ENCODE measurements around the gene ANXA4. TPM values are rescaled to one million over a fixed set of nuclear protein-coding genes. Genes with fewer than 3 reads are reported as not detected.
"Not testable (repeated sequence)": the region's sequence is repeated elsewhere in the genome, so short reads cannot be mapped to it uniquely, and the experiment has no call there.

Gene ANXA4
- total RNA-seq, 1 donor from 2014 or later, result 39.7 TPM

DNA sequence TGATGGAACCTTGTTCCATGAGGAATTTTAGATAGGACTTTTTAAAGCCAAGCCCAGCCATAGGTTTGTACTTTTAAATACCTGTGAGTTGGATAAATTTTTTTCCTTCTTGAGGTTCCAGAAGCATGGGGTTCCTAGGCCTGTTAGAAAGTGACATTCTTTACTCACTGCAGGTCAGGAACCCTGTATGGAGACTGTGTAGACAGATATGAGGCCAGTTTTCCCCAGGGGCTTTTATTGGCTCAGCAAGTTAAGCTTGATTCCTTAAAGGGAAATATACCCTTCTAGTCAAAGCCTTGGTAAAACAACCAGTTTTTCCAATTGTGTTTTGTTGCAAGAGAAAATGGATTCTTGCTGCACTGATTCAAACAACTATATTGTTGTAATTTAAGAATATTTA lies 49.1 kb downstream of the ANXA4 start:
- no peak for DNase-seq (ENCODE audit: low spot score)
- intact Hi-C loops (cut with DNase I), result no loop called here

DNA sequence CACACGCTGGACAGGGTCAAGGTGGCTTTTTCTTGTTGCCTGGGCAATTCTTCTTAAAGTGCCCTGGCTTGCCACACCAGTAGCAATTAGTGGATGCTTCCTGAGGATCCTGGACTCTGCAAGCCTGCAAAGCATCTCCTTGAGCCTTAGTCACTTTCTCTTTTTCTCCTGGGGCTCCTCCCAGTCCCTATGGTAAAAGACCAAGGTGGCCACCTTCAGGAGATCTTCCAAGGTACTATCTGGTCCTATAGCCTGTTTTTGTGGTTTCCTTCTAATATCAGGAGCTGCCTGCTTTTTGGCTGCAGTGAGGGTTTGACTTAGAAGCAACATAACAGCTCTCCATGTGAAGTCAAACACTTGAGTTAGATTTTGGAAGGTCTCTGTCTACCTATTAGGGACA lies 54.2 kb downstream of the ANXA4 start:
- intact Hi-C loops (cut with DNase I), result no loop called here
- no peak for DNase-seq (ENCODE audit: low spot score)

DNA sequence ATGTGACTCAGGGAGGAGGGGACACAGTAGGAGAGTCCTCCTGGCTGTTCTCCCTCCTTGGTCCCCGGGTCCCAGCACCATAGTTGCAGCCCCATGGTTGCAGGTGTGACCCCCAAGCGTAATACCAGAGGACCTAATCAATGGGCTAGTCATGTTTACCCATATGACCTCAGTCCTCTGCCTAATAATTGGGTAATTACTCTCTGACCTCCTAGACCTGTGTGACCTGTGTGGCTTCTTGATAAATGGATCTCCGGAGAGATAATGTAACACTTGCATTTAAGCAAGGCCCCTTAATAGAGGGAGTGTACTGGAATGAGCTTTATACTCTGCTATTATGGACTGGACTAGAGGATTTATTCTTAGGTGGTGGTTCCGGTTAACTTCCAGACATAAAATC lies 55.3 kb downstream of the ANXA4 start:
- intact Hi-C loops (cut with DNase I), result no loop called here
- no peak for DNase-seq (ENCODE audit: low spot score)

DNA sequence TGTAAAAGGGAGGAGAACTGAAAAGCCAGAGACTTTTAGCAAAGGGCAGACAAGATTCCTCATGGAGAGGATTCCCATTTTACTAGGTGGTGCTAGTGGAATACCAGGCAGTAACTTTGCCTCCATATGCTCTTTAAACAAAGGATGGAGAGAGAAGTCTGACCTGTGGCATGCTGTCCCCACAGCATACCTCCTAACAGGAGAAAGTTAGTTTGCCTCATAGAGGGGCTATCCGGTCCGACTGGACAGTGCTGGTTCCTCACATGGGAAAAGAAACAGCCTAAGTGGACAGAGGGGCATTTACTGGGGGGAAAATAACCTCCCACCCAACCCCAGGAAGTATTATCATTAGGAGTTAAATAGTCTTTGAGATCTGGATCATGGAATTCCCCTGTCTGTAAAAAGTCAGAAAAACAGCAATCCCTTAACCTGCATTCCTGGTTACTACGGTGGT lies 55.9 kb downstream of the ANXA4 start:
- intact Hi-C loops (cut with DNase I), result no loop called here
- no peak for DNase-seq (ENCODE audit: low spot score)

DNA sequence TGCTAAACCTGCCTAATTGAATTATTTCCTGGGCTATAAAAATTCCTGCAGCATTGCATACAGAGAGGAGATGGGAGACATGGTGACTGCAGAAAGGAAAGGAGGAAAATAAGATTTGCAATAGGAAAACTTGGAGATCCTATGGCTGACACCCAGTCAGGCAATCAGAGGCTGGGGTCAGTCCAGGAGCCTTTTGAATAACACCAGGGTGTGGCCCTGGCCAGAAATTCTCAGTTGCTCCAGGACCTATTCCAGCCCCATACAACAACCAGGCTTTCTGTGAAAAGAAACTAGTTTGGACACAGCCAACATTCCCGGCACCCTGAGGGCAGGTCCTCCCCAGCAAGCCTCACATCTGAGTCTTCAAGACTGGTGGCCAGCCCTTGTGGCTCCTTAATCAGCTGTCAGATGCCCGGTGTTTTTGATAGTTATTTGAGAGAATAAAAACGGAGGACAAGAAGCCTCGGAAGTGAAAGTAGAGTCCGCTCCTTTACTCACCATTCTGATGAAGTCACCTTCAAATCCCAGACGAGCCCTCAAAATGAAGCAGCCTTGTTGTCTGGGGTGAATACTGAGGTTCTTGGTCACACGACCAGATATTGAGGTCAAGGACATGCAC lies 56.5 kb downstream of the ANXA4 start:
- DNase-seq (ENCODE audit: low spot score), result no peak
- intact Hi-C loops (cut with DNase I), result no loop called here

DNA sequence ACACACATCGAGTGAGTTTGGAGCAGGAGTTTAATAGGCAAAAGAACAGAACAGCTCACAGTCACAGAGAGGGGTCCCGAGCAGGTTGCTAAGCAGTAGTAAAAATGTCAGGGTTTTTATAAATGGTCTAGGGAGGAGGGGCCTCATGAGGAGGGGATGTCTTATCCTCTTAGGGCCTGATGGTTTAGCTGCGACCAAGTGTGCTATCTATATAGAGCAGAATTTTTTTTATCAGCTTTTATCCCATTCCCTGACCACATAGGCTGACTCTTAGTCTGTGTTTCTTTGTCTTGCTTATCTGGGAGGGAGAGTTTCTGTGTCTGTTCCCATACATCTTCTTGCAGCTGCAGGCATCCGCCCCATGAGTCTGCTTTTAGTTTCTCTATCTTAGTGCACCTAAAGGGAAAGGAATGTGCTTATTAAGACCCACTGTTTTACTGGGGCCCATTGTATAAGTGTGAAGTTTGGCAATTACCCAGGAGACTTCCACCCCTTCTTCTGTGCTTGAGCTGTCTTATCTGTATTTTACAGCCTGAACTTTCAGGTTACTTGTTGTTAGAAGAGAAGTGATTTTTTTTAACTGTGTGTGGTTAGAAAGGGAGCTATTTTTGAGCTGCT lies 57.1 kb downstream of the ANXA4 start:
- no peak for DNase-seq (ENCODE audit: low spot score)

DNA sequence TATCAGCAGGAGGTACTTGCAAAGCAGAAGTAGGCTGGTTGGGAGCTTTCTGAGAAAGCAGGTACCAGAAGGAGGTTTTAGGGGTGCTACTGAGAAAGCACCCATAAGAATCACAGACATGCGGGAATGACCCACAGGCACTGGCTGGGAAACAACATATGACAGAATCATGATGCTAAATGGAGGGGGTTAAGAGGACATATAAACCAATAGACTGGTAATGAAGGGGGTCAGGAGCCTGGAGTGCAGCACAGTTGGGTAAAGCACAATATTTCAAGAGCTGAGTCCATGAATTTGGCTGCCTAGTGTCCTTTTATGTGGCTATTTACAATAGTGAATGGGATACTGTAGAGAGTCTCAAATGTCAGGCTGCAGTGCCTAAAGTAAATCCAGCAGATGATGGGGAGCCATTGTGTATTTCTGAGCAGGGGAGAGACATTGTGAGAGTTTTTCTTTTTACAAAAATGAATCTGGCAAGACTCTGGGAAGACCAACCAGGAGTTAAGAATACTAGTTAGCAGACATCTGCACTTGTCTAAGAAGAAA lies 59.9 kb downstream of the ANXA4 start:
- intact Hi-C loops (cut with DNase I), result no loop called here
- no peak for DNase-seq (ENCODE audit: low spot score)

More for the DNA sequence above, 57.1 kb downstream of the ANXA4 start:
- intact Hi-C loops (cut with DNase I), result no loop called here

DNA sequence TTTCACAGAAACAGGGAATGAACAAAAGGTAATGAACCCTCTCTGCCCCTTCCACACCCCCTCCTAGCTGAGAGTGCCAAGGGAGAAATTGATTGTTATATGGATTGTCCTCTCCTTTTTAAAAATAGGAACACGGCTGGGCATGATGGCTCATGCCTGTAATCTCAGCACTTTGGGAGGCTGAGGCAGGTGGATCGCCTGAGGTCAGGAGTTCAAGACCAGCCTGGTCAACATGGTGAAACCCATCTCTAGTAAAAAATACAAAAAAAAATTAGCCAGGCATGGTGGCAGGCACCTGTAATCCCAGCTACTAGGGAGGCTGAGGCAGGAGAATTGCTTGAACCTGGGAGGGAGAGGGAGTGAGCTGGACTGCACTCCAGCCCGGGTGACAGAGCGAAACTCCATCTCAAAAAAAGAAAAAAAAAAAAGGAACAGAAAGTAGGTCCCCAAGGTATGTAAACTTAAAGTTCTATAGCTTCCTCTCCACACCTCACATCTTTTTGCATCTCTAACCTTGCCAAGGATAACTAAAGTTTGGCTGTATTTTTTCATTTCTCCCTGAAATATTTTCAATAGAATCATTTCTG lies 60.9 kb downstream of the ANXA4 start:
- intact Hi-C loops (cut with DNase I); DNase-seq (ENCODE audit: low spot score): not testable (repeated sequence)

DNA sequence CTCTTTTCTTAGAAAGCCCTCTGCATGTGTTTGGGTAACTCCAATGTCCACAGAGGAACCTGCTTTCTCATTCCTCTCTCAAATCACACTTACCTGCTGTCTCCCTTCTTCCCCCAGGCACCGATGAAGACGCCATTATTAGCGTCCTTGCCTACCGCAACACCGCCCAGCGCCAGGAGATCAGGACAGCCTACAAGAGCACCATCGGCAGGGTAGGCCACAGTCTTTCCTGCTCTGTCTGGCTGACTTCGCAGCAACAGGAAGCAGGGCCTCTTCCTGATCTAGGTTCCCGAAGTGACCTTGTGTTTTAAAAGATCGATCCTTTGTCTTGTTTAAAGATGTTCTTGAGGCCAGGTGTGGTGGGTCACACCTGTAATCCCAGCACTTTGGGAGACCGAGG lies 62.5 kb downstream of the ANXA4 start:
- no peak for DNase-seq (ENCODE audit: low spot score)
- intact Hi-C loops (cut with DNase I), result no loop called here

DNA sequence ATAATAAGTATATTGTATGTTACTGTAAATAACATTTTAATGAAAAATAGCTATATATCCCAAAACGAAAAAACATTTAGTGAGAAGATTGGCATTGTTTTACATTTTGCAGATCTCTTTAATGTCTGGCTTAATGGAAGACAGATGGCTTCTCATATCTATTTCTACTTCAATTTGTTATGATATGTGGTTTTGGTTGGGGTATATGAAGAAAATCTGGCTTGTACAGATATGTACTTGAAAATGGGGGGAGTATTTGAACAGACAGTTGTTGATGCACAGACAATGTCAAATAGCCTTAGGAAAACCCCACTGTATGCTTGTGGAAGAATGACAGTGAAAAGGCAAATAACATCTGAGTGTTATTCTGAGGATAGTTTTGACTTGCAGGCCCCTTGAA lies 64.0 kb downstream of the ANXA4 start:
- DNase-seq (ENCODE audit: low spot score), result no peak
- intact Hi-C loops (cut with DNase I), result no loop called here

DNA sequence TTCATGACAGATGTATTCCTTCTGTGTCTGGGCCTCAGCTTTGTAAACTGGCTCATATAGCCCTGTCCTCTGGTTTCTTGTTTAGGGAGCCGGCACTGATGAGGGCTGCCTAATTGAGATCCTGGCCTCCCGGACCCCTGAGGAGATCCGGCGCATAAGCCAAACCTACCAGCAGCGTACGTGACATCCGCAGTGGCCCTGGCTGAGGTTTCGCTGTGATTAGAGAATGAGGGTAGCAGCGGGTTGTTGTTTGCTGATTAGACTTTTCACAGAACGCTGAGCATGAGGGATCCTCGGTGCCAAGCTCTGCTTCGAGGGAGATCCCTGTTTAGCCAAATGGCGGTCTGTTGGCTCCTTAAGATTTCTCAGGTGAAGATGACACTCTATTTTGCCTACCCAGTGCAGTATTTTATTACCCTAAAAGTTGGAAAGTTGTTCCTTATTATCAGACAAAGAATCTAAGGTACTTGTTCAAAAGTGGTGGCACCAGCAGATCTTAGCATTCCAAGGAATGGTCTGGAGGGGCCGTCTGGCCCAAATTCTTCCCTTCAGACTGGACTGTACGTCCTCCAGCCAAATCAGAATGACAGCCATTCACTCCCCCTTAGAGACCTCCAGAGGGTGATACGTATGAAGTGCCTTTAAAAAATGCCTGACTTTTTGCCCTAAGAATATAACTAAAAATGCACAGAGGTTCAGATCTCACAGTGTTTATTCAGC lies 66.0 kb downstream of the ANXA4 start:
- intact Hi-C loops (cut with DNase I), result no loop called here
- no peak for DNase-seq (ENCODE audit: low spot score)

DNA sequence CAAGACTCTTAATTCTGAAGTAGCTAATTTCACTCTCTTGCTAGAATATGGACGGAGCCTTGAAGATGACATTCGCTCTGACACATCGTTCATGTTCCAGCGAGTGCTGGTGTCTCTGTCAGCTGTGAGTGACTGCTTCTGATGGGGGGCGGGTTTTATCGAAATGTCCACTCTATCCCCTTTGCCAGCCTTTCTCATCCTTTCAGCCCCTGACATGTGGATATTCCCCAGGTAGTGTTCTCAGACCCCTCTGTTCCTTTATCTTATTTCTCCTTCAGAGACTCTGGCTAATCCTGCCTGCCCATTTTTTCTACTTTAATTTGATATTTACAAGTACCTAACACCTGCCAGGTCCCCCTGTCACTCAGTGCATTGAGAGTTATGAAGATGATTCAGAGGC lies 68.6 kb downstream of the ANXA4 start:
- intact Hi-C loops (cut with DNase I), result loop anchor here (10.0 kb wide), 1 partner anchor 276 kb away; no protein-coding TSS in a partner anchor
- no peak for DNase-seq (ENCODE audit: low spot score)

DNA sequence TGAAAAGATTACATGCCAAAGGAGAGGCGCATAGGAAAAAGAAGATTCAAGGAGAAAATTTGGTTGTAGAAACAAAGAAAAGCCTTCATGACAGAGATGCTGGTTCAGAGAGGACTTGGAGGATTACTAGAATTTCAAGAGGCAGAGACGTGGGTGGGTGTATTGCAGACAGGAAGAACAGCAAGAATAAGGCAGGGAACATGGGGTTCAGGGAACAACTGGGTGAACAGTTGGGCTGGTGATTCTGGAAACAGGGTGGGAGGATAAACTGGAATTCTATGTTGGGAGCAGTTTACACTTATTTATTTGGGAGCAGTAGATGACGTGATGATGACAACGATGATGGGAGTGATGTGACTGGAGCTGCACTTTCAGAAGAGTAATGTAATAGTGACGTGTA lies 69.1 kb downstream of the ANXA4 start:
- intact Hi-C loops (cut with DNase I), result loop anchor here (10.0 kb wide), 1 partner anchor 276 kb away; no protein-coding TSS in a partner anchor
- no peak for DNase-seq (ENCODE audit: low spot score)

DNA sequence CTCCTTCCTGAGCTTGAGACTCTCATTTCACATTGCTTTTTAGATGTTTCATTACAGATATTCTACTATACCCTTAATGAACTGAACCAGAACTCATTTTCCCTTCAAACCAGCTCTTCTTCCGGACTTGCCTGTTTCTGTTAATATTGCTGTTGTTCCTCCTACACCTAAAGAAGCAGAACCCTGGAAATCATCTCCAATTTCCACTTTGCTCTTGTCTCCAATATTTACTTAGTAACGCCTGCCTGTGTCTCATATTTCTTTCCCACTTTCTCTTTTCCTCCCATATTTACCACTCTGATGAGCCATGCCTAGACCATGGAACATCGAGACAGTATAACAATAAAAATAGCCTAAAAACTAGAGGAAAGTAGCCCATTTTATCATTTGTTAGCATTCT lies 69.7 kb downstream of the ANXA4 start:
- intact Hi-C loops (cut with DNase I), result loop anchor here (10.0 kb wide), 1 partner anchor 277 kb away; no protein-coding TSS in a partner anchor
- no peak for DNase-seq (ENCODE audit: low spot score)

DNA sequence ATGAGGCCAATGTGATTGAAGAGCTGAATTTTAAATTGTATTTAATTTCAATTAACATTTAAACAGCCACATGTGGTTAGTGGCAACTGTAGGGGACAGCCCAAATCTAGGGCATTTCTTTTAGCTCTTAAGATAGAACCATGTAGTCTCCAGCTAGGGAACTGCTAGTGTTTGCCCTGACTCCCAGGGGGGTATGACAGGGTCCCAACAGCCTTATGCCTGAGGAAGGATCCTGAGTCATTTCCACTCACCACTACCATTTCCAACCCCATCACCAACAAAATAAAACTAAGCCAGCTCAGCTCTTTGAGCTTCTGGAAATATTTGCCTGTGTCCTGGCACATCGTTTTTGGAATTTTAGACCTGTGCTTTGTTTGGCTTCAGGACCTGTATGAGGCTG lies 73.8 kb downstream of the ANXA4 start:
- intact Hi-C loops (cut with DNase I), result loop anchor here (5.0 to 10.0 kb wide), 2 partner anchors 73 to 281 kb away; partner anchors contain the start of gene ANXA4
- DNase-seq (ENCODE audit: low spot score), result no peak

DNA sequence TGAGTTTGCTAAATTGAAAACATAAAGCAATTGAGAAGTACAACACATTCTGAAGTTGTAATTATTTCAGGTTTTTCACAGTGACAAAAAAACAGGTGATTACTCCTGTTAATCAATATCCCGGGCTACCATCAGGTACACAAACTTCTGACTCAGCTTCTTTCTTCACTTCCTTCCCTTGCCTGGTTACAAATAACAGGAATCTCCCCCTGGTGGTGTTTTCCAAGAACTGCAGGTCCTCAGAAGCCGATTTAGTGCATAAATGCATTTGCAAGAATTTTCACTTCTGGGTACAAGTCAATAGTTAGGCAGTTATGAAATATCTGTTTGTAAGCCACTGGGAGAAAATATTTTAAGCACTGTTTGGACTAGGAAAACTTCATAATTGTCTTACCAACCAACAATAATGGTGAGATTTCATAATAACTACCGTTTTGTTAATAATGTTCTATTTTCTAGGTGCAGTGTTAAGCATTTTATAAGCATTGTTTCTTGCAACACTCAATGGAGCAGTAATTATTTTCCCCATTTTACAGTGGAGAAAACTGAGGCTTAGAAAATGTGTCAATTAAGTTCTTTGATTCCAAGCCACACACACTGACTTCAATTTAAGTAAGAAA lies 75.1 kb downstream of the ANXA4 start:
- DNase-seq (ENCODE audit: low spot score), result no peak
- intact Hi-C loops (cut with DNase I), result loop anchor here (1.0 to 10.0 kb wide), 3 partner anchors 75 to 282 kb away; partner anchors contain the start of gene ANXA4

DNA sequence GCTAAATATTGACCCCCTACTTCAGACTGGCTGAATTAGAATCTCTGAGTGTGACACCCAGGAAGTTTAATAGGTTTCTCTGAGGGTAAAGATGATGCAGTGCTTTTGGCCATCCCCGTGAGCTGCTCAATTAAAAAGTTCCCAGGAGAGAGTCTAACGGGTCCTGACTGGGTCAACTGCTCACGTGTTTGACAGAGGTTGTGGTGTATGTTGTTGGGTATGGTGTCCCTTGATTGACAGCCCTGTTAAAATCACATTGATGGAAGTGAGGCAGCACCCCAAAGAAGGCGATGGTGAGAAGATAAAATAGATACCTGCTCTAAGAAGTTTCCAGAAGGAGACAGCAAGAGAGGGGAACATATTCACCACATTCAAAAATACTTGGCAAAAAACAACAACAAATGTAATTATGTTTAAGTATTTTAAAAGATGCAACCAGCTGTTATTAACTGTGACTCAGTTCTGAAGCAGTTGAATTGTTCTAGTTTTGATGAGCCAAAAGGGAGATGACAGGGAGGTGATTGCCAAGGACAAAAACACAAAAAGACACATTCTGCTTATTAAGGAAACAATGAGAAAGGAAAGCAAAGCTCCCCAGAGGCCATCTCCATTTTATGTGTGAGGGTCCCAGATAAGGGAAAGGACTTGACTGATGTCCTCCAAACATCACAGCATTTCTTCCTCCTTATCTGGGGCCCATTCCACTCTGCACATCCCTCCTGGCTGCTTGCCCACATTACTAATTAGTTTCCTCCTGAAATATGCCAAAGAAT lies 76.0 kb downstream of the ANXA4 start:
- intact Hi-C loops (cut with DNase I), result loop anchor here (1.0 to 10.0 kb wide), 3 partner anchors 76 to 283 kb away; partner anchors contain the start of gene ANXA4
- no peak for DNase-seq (ENCODE audit: low spot score)

DNA sequence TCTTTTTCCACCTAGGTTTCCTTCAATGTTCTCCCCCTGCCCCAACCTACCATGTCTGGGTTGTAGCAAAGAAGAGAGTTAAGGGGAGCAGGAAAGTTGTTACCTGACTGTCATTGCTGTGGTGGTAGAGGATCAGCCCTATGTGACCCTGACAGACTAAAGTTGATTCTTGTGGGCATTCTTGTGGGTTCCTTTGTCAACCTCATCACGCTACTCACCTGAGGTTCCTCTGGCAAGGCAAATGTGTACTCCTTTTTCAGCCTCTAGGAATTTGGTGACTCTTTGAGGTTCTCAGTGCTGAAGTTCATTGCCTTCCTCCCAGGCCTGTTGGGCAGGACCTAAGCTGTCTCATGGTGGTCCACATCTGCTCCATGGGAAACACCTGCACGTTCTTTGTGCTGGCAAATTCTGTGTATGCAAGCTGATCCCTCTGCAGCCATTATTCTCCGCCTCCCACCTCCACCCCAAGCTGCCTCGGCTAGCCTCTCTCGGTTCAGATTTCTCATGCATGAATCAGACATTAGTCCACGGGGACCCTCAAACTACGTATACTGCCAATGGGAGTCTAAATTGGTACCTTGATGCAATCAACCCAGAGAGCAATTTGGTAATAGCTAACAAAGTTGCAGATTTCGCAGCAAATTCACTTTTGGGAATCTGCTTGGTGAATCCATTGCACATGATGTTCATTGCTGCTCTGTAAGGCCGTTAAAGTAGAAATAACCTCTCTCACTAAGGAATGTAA lies 86.0 kb downstream of the ANXA4 start:
- intact Hi-C loops (cut with DNase I), result loop anchor here (10.0 kb wide), 1 partner anchor 317 kb away; no protein-coding TSS in a partner anchor
- DNase-seq (ENCODE audit: low spot score), result no peak
